ENCODE results near the gene GNG12.

The GNG12 gene

DNA sequence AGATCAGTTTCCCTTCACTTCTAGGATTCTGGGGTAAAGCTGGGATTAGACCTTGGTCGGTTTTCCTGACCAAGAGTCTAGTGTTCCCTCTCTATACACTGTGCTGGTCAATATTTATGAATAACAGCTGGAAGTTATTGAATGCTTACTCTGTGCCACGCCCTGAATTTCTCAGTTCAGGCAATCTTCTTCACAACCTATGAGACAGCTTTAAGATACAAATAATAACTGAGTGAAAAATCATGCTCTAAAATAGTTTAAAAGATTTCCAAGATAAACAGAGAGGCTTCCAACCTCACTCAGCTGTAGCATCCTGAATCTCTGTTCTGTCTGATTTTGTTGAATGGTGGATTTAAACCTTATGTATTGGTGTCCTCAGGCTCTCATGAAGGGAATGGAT, 72.2 kb downstream of the GNG12 start:
- Histone ChIP-seq H3K36me3 (ENCODE audit: insufficient read depth, low read depth, low read length) (no peaks in the 10 kb centered on the region), H3K27ac (ENCODE audit: low read length) (no peak overlapping the region), H3K9ac (ENCODE audit: low read depth, low read length) (no peak overlapping the region), H3K4me3 (ENCODE audit: low read length) (no peak overlapping the region), H3K27me3 (ENCODE audit: insufficient read depth, low read length) (no peaks in the 10 kb centered on the region), H3K4me1 (ENCODE audit: insufficient read depth, low read length) (no peaks in the 10 kb centered on the region; the same call in 1 of the 2 replicates), H3K9me3 (ENCODE audit: insufficient read depth, low read depth, low read length) (no peaks in the 10 kb centered on the region)

DNA sequence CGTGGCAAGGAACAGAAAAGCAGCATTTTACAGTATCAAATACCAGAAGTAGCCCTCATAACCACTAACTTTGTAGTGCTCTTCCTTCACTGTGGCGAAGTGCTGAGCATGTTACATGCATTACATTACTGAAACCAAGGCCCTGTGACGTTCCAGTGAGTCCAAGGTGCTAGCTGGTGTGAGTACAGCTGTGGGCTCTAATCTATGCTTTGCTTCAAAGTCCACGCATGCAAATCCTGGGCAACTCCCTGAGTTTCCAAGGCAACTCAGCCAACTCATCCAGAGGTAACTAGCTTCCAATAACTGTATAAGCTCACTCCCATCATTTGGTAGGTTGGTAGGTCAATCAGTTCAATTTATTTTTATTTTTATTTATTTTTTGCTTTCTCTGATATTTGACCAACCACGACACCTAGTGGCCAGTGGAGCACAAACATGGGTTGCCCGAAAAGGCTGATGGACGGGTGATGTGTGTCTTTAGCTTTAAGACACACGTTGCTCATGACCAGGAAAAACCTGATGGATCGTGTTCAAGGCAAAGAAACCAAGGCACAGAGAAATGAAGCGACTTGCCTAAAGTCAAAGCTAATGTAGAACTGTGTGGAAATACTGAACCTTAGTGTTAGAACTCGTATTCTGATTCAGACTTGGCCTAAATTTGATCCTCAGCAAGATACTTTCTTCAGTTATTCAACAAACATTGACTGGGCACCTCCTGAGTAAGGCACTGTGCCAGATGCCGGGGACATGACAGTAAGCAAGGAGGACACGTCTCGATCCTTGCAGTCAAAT, 73.0 kb downstream of the GNG12 start:
- no peak overlapping the region for H3K27ac ChIP-seq (ENCODE audit: low read length)
- no peaks in the 10 kb centered on the region for H3K27me3 ChIP-seq (ENCODE audit: insufficient read depth, low read length)
- no peaks in the 10 kb centered on the region for H3K36me3 ChIP-seq (ENCODE audit: insufficient read depth, low read depth, low read length)
- H3K4me3 ChIP-seq (ENCODE audit: low read length) = no peak overlapping the region
- H3K9me3 ChIP-seq (ENCODE audit: insufficient read depth, low read depth, low read length) = no peaks in the 10 kb centered on the region
- no peaks in the 10 kb centered on the region for H3K4me1 ChIP-seq (ENCODE audit: insufficient read depth, low read length)
- no peak overlapping the region for H3K9ac ChIP-seq (ENCODE audit: low read depth, low read length)

DNA sequence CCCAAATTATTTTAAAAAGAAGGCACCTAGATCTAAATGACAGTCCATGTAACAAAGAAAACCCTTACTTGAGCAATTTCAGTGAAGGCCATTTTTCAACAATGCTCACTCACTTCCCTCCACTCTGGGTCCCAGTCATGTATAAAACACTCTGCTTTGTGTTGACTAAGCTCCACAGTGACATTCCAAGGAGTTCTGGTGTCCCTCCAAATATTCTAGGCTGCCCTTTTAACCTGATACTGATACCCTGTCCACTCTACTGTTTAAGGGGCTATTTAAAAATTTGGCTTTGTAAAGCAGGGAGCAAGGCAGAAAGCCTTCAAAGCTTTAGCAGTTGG, 73.6 kb downstream of the GNG12 start:
- no peaks in the 10 kb centered on the region for H3K36me3 ChIP-seq (ENCODE audit: insufficient read depth, low read depth, low read length)
- no peak overlapping the region for H3K4me3 ChIP-seq (ENCODE audit: low read length)
- H3K9me3 ChIP-seq (ENCODE audit: insufficient read depth, low read depth, low read length) = no peaks in the 10 kb centered on the region
- H3K27me3 ChIP-seq (ENCODE audit: insufficient read depth, low read length) = no peaks in the 10 kb centered on the region
- no peaks in the 10 kb centered on the region for H3K4me1 ChIP-seq (ENCODE audit: insufficient read depth, low read length)
- H3K9ac ChIP-seq (ENCODE audit: low read depth, low read length) = no peak overlapping the region
- no peak overlapping the region for H3K27ac ChIP-seq (ENCODE audit: low read length)

DNA sequence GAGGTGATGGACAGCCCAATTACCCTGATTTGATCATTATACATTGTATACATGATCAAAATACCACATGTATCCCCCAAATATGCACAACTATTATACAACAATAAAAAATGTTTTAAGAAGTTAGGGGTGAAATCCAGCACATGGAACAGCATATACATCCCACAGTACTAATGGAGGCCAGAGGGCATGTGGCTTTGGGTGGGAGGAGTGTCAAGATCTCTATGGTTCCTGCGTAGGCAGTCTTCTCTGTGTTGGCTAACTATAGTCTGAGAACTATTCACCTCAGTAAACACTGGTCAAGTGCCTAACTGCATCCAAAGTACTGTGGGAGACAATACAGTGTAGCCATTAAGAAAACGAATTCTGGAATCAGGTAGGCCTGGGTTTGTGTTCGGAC, 74.2 kb downstream of the GNG12 start:
- Histone ChIP-seq H3K9me3 (ENCODE audit: insufficient read depth, low read depth, low read length) (no peaks in the 10 kb centered on the region), H3K27ac (ENCODE audit: low read length) (no peak overlapping the region)

GRCh38 chr1:67755619-67756018, 77.6 kb downstream of the GNG12 start:
- Histone ChIP-seq H3K9me3 (ENCODE audit: insufficient read depth, low read depth, low read length) (no peaks in the 10 kb centered on the region), H3K9ac (ENCODE audit: low read depth, low read length) (no peak overlapping the region), H3K4me1 (ENCODE audit: insufficient read depth, low read length) (peaks cover 15% of the 10 kb centered on the region), H3K4me3 (ENCODE audit: low read length) (no peak overlapping the region), H3K27ac (ENCODE audit: low read length) (no peak overlapping the region), H3K27me3 (ENCODE audit: insufficient read depth, low read length) (no peaks in the 10 kb centered on the region), H3K36me3 (ENCODE audit: insufficient read depth, low read depth, low read length) (no peaks in the 10 kb centered on the region)

More for the DNA sequence above, 74.2 kb downstream of the GNG12 start:
- Histone ChIP-seq H3K4me1 (ENCODE audit: insufficient read depth, low read length) (no peaks in the 10 kb centered on the region), H3K27me3 (ENCODE audit: insufficient read depth, low read length) (no peaks in the 10 kb centered on the region), H3K36me3 (ENCODE audit: insufficient read depth, low read depth, low read length) (no peaks in the 10 kb centered on the region), H3K4me3 (ENCODE audit: low read length) (no peak overlapping the region), H3K9ac (ENCODE audit: low read depth, low read length) (no peak overlapping the region)

GRCh38 chr1:67755160-67755559, 78.1 kb downstream of the GNG12 start:
- no peak overlapping the region for H3K9ac ChIP-seq (ENCODE audit: low read depth, low read length)
- no peaks in the 10 kb centered on the region for H3K9me3 ChIP-seq (ENCODE audit: insufficient read depth, low read depth, low read length)
- peaks cover 20% of the 10 kb centered on the region for H3K4me1 ChIP-seq (ENCODE audit: insufficient read depth, low read length)

GRCh38 chr1:67754526-67754920, 78.7 kb downstream of the GNG12 start:
- no peaks in the 10 kb centered on the region for H3K36me3 ChIP-seq (ENCODE audit: insufficient read depth, low read depth, low read length)
- no peak overlapping the region for H3K4me3 ChIP-seq (ENCODE audit: low read length)
- peaks cover 26% of the 10 kb centered on the region for H3K4me1 ChIP-seq (ENCODE audit: insufficient read depth, low read length)
- no peaks in the 10 kb centered on the region for H3K9me3 ChIP-seq (ENCODE audit: insufficient read depth, low read depth, low read length)
- H3K27ac ChIP-seq (ENCODE audit: low read length) = no peak overlapping the region
- H3K9ac ChIP-seq (ENCODE audit: low read depth, low read length) = no peak overlapping the region
- H3K27me3 ChIP-seq (ENCODE audit: insufficient read depth, low read length) = no peaks in the 10 kb centered on the region

More at GRCh38 chr1:67755160-67755559, 78.1 kb downstream of the GNG12 start:
- Histone ChIP-seq H3K4me3 (ENCODE audit: low read length) (no peak overlapping the region), H3K36me3 (ENCODE audit: insufficient read depth, low read depth, low read length) (no peaks in the 10 kb centered on the region), H3K27ac (ENCODE audit: low read length) (no peak overlapping the region), H3K27me3 (ENCODE audit: insufficient read depth, low read length) (no peaks in the 10 kb centered on the region)

DNA sequence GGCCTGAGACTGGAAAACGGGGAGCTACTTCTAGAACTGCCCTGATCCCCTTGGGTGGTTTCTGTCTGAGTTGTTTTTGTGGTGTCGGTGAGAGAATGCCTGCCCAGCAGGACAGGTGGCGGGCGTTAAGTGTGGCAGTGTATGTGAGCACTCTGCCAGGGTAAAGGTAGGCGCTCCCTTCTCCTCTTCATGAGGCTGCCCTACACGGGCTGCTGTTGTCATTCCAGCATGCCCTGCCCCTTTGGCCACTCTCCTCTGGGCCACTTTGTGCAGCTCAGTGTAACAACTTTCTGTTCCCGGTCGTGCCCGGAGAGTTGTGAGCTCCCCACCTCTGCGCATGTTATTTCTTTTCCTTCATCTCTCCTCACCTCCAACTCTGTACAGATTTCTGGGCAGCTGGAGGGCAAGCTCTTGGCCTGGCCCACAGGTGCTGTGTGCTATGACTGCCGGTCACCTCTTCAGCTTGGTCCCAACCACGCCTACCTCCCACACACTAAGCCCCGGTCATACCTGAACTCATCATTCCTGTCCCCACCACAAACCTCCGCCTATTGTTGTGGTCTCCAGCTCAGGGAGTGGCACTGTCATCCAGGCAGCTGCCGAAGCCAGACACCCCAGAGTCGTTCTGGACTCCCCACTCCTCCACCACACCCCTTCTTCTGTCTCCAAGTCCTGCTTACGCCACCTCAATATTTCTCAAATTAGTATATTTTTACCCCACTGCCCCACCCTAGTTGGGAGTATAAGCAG, 79.3 kb downstream of the GNG12 start:
- Histone ChIP-seq H3K27me3 (ENCODE audit: insufficient read depth, low read length) (no peaks in the 10 kb centered on the region), H3K27ac (ENCODE audit: low read length) (no peak overlapping the region), H3K4me3 (ENCODE audit: low read length) (no peak overlapping the region), H3K9me3 (ENCODE audit: insufficient read depth, low read depth, low read length) (no peaks in the 10 kb centered on the region), H3K9ac (ENCODE audit: low read depth, low read length) (no peak overlapping the region), H3K36me3 (ENCODE audit: insufficient read depth, low read depth, low read length) (no peaks in the 10 kb centered on the region), H3K4me1 (ENCODE audit: insufficient read depth, low read length) (peaks cover 30% of the 10 kb centered on the region)

DNA sequence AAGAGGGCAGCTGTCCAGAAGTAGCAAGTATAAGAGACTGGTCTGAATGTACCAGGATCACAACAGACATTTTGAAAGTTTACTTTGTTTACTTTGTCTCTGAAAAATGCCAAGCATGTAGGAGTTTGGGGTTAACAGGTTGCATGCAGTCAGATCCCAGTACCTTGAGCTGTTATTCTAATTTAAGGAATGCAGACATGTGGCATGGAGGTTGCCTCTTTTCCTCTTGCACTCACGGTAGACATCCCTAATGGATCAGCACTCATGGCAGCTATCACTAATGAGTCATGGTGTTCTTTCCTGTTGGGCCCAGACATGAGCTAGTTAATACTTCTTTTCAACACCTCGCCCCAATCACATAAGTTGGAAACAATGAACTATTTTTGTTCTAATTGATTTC, 81.0 kb downstream of the GNG12 start:
- no peak overlapping the region for H3K27ac ChIP-seq (ENCODE audit: low read length)
- no peaks in the 10 kb centered on the region; the same call in 1 of the 2 replicates for H3K27me3 ChIP-seq (ENCODE audit: insufficient read depth, low read length)
- H3K9me3 ChIP-seq (ENCODE audit: insufficient read depth, low read depth, low read length) = no peaks in the 10 kb centered on the region
- H3K4me3 ChIP-seq (ENCODE audit: low read length) = no peak overlapping the region
- H3K4me1 ChIP-seq (ENCODE audit: insufficient read depth, low read length) = peaks cover 46% of the 10 kb centered on the region
- H3K36me3 ChIP-seq (ENCODE audit: insufficient read depth, low read depth, low read length) = no peaks in the 10 kb centered on the region
- no peak overlapping the region for H3K9ac ChIP-seq (ENCODE audit: low read depth, low read length)

DNA sequence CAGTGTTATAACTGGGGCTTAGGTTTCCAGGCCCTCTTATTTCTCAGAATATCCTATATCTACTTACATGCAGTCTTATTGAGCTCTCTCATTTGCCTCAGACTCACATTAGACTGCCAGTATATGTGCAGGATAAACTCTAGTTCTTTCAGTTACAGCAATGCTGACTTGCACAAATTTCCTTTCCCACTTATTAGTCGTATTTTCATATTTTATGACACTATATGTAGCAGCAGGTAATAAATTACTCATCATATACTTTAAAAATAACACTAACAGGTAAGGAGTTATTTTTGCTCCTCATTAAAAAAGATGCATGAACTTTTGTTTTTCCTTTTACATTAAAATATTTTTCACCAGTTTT, 82.6 kb downstream of the GNG12 start:
- Histone ChIP-seq H3K4me3 (ENCODE audit: low read length) (peak overlapping the region; percentile 52; the same call in 1 of the 2 replicates), H3K4me1 (ENCODE audit: insufficient read depth, low read length) (peaks cover 58% of the 10 kb centered on the region), H3K9me3 (ENCODE audit: insufficient read depth, low read depth, low read length) (no peaks in the 10 kb centered on the region), H3K9ac (ENCODE audit: low read depth, low read length) (peak overlapping the region; percentile 82), H3K27ac (ENCODE audit: low read length) (peak overlapping the region; percentile 76), H3K27me3 (ENCODE audit: insufficient read depth, low read length) (no peaks in the 10 kb centered on the region; the same call in 1 of the 2 replicates), H3K36me3 (ENCODE audit: insufficient read depth, low read depth, low read length) (no peaks in the 10 kb centered on the region)

- peak overlapping the region; percentile 76 for H3K27ac ChIP-seq (ENCODE audit: low read length)
- H3K27me3 ChIP-seq (ENCODE audit: insufficient read depth, low read length) = no peaks in the 10 kb centered on the region; the same call in 1 of the 2 replicates
- peak overlapping the region; percentile 82 for H3K9ac ChIP-seq (ENCODE audit: low read depth, low read length)
- H3K4me3 ChIP-seq (ENCODE audit: low read length) = peak overlapping the region; percentile 52
- H3K36me3 ChIP-seq (ENCODE audit: insufficient read depth, low read depth, low read length) = no peaks in the 10 kb centered on the region
- peaks cover 64% of the 10 kb centered on the region for H3K4me1 ChIP-seq (ENCODE audit: insufficient read depth, low read length)
- no peaks in the 10 kb centered on the region for H3K9me3 ChIP-seq (ENCODE audit: insufficient read depth, low read depth, low read length)
Observed at GRCh38 chr1:67749844-67750690, 83.2 kb downstream of the GNG12 start.

All from iPS-20b (cell line).